Measurements from ENCODE around the gene RNF207.
A peak's percentile ranks its signal among the peaks of the same experiment; 100 is the strongest.

DNA sequence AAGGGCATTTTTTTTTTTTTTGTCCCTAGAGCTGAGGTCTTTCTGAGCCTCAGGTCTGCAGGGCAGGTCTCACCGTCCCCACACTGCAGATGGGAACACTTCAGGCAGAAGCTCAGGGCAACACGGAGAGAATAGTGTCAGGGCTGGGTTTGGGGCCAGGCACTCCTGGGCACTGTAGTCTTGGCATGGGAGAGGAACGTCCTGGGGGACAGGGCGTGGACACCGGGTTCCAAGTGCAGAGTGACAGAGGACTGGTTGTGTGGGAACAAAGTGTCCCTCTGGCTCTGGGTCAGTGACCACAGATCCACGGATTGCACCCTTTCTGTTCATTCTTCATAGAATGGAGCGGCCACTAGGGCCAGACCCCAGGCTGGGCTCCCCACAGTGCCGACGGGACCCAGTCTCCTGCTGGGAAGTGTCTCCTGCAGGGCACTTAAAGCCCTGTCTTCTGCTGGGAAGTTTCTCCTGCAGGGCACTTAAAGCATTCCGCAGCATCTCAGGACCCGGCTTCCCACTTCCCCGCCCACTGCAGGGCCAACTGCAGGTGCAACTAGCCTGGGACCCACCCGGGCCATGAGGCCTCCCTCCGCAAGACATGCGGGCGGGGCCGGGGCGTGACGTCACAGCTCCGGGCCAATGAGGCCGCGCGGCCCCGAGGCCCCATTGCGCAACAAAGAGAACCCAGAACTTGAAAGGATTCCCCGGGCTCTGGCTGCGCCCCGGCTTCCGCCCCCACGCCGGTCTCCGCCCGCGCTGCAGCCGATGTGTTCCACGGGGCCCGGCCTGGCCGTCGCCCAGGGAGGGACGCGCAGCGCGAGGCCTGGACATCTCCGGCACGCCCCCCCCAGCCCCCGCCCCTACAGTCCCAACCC lies 53.8 kb downstream of the RNF207 start:
- TF ChIP-seq, protein P1, sequence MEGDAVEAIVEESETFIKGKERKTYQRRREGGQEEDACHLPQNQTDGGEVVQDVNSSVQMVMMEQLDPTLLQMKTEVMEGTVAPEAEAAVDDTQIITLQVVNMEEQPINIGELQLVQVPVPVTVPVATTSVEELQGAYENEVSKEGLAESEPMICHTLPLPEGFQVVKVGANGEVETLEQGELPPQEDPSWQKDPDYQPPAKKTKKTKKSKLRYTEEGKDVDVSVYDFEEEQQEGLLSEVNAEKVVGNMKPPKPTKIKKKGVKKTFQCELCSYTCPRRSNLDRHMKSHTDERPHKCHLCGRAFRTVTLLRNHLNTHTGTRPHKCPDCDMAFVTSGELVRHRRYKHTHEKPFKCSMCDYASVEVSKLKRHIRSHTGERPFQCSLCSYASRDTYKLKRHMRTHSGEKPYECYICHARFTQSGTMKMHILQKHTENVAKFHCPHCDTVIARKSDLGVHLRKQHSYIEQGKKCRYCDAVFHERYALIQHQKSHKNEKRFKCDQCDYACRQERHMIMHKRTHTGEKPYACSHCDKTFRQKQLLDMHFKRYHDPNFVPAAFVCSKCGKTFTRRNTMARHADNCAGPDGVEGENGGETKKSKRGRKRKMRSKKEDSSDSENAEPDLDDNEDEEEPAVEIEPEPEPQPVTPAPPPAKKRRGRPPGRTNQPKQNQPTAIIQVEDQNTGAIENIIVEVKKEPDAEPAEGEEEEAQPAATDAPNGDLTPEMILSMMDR (conservative IDR thresholded peaks at IDR 0.05; ENCODE audit: low read depth, low read length) = no peak
- no peak for TF ChIP-seq POLR2A (IDR thresholded peaks at IDR 0.05; ENCODE audit: low read depth, low read length)
- no peak for TF ChIP-seq NFE2L2 (IDR thresholded peaks at IDR 0.05; ENCODE audit: low read depth, low read length)
- TF ChIP-seq RFX5 (IDR thresholded peaks at IDR 0.05; ENCODE audit: low read depth, low read length) = no peak
- TF ChIP-seq FOS (IDR thresholded peaks at IDR 0.05; ENCODE audit: low read depth, low read length) = no peak
- TF ChIP-seq CEBPB (IDR thresholded peaks at IDR 0.05; ENCODE audit: low read depth, low read length) = peak; percentile 100
- TF ChIP-seq, protein P2, sequence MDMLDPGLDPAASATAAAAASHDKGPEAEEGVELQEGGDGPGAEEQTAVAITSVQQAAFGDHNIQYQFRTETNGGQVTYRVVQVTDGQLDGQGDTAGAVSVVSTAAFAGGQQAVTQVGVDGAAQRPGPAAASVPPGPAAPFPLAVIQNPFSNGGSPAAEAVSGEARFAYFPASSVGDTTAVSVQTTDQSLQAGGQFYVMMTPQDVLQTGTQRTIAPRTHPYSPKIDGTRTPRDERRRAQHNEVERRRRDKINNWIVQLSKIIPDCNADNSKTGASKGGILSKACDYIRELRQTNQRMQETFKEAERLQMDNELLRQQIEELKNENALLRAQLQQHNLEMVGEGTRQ (IDR thresholded peaks at IDR 0.05; ENCODE audit: low read depth, low read length) = no peak
- TF ChIP-seq SMC3 (IDR thresholded peaks at IDR 0.05; ENCODE audit: low read depth, low read length) = no peak
- no peak for TF ChIP-seq MAFK (IDR thresholded peaks at IDR 0.05; ENCODE audit: low read depth, low read length)
- TF ChIP-seq MXI1 (IDR thresholded peaks at IDR 0.05; ENCODE audit: borderline replicate concordance, low read depth, low read length) = no peak; the same call in 1 of the 2 replicates
- no peak for TF ChIP-seq RAD21 (IDR thresholded peaks at IDR 0.05; ENCODE audit: low read length)
- TF ChIP-seq, protein P3, sequence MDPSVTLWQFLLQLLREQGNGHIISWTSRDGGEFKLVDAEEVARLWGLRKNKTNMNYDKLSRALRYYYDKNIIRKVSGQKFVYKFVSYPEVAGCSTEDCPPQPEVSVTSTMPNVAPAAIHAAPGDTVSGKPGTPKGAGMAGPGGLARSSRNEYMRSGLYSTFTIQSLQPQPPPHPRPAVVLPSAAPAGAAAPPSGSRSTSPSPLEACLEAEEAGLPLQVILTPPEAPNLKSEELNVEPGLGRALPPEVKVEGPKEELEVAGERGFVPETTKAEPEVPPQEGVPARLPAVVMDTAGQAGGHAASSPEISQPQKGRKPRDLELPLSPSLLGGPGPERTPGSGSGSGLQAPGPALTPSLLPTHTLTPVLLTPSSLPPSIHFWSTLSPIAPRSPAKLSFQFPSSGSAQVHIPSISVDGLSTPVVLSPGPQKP (IDR thresholded peaks at IDR 0.05; ENCODE audit: borderline replicate concordance, low read depth, low read length) = no peak
- TF ChIP-seq BHLHE40 (IDR thresholded peaks at IDR 0.05; ENCODE audit: low read depth, low read length) = no peak
